Measurements from ENCODE around the gene DSE.

The DSE gene

DNA sequence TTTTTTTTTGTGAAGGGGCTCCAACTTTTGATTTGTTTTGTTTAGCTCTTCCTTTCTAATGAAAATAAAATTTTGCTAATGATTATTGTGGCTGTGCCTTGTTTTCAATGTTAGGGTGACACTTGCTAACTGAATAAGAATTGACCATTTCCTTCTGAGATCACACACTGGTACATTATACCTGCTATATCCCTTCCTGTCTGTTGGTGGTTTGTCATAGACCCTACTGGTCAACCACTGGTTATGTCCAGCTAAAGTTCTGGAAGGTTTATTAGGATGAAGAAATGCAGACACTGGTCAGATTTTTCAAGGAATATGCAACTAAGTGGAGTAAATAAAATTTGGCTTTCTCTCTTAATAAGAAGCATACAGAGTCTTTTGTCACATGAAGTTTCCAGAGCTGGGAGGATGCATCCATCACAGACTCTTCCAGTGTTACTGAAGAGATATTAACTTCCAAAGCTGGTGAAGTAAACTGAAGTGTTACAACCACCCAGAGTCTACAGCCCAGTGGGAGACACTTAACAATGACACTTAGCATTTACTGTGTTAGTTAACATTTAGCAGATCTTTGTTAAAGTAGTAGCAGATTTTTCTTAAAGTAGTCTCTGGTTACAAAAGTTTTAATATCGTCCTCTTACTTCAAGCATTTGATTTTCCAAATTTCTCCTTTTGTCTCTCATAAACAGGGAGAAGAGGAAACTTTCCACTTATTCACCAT, 121.0 kb downstream of the DSE start:
- DNase-seq = no peak

DNA sequence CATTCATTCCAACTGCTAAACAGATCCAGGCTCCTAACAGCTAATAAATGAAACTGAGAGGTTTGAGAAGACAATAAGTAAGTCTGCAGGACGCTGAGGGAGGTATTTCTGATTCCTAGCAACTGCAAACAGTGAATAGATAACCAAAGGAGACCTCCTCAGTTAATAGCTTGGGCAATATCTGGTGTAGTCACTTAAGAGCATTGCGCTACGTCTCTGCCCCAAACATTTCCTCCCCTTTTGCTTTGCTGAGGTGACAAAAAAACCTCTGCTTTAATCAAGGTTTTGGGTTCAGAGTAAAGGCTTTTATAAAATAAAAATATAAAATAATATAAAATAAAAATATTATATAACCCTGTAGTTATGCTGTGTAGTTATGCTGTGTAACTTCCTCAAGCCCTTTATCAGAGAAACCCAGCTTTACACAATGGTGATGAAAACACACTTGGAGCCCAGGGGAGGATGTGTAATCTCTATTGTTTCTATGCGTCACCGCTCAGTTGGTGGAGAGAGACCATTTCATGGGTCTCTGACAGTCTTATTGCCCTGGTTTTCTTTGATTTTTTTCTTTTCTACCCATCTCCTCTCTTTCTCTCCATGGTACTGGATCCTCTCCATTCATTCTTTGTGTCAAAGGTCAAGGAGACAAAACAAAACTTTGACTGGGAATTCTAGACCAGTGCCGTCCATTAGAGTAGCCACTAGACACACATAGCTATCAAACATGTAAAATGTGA, 121.8 kb downstream of the DSE start:
- DNase-seq = no peak
